NCI-H2029 (cell line): ENCODE data around the gene FAM184A.
"Not testable (repeated sequence)": the region's sequence is repeated elsewhere in the genome, so short reads cannot be mapped to it uniquely, and the experiment has no call there.

ENCODE experiments used
- DNase-seq: peaks from one replicate; lab custom pipeline; 2025; lab: John Stamatoyannopoulos, UW

FAM184A gene, protein sequence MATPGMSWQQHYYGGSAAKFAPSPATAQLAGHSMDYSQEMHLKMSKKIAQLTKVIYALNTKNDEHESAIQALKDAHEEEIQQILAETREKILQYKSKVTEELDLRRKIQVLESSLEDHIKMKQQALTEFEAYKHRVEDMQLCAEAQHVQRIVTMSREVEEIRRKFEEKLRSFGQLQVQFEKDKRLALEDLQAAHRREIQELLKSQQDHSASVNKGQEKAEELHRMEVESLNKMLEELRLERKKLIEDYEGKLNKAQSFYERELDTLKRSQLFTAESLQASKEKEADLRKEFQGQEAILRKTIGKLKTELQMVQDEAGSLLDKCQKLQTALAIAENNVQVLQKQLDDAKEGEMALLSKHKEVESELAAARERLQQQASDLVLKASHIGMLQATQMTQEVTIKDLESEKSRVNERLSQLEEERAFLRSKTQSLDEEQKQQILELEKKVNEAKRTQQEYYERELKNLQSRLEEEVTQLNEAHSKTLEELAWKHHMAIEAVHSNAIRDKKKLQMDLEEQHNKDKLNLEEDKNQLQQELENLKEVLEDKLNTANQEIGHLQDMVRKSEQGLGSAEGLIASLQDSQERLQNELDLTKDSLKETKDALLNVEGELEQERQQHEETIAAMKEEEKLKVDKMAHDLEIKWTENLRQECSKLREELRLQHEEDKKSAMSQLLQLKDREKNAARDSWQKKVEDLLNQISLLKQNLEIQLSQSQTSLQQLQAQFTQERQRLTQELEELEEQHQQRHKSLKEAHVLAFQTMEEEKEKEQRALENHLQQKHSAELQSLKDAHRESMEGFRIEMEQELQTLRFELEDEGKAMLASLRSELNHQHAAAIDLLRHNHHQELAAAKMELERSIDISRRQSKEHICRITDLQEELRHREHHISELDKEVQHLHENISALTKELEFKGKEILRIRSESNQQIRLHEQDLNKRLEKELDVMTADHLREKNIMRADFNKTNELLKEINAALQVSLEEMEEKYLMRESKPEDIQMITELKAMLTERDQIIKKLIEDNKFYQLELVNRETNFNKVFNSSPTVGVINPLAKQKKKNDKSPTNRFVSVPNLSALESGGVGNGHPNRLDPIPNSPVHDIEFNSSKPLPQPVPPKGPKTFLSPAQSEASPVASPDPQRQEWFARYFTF

DNA sequence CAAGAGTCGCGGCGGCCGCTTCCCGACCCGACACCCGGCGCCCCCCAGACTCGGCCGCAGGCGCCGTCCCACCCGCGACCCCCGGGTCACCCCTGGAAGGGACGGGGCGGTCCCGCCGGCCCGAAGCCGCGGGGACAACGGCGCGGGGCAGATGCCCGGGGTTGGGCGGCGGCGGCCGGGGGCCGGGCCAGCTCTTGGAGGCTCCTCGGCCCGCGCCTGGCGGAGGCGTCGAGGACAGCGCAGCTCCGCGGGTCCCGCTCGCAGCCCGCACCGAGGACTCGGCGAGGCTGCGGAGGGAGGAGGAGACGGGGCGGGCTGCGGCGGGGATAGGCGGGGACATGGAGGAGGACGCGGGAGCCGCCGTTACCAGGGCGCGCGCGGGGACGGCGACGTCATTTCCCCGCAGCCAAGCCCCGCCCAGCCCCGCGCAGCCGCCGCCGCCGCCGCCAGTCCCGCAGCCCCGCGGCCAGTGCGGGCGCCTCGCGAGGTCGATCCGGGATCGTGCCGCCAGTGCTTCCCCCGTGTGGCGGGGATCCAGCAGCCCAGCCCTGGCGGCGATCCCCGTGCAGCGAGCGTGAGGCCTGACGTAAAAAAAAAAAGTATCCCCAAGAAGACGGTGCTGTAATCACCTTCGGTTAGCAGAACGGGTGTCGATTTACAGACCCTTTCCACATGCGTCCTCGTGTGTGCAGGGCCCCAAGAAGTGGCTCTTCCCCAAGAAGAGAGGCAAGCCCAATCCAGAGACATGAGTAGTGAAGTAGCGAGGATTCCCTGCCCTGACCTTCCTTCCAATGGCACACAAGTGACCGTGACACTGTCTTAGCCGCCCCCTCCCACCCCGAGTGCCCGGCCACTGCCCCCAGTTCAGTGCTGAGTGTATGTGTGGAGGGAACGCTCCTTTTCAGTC is at the start of gene FAM184A:
Gene FAM184A, minus strand, starts transcription at position 289 of the 907 bp plus-strand sequence. CDS start 365 bp downstream, outside the sequence.
- peak; percentile 67 for DNase-seq

DNA sequence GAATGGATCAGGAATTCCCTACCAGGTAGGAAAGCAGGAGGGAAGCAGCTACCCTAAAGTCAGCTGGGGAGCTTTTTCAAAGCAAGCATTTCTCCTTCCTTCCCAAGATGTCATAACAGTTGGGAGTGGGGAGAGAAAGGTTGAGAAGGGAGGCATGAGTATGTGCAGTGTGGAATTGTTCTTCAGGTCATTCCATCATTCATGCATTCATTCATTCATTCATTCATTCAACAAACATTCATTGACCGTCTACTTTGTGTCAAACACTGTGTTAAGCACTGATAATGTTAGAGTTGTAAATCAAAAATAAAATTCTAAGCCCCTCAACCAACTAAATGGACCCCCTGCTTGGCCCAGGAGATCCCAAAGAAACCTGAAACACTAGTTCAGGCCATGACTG is 49.2 kb upstream of the FAM184A start:
- no peak for DNase-seq

DNA sequence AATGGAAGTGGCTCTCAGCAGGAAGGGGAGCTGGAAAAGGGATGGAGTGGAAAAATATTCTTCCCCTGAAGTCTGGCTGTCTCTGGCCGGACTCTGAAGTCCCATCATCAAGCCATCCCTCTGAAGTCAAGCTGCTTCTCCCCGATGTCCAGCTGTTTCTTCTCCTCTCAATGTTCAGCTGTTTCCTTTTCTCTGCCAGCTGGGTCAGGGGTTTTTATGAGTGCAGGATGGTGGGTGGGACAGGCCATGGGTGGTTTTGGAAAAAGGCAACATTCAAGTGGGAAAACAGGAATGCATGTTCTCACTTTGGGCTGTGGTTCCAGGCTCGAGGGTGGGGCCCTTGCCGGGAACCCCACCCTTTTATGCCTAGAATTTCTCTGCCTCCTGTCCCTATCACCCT is 48.4 kb upstream of the FAM184A start:
- DNase-seq = no peak

DNA sequence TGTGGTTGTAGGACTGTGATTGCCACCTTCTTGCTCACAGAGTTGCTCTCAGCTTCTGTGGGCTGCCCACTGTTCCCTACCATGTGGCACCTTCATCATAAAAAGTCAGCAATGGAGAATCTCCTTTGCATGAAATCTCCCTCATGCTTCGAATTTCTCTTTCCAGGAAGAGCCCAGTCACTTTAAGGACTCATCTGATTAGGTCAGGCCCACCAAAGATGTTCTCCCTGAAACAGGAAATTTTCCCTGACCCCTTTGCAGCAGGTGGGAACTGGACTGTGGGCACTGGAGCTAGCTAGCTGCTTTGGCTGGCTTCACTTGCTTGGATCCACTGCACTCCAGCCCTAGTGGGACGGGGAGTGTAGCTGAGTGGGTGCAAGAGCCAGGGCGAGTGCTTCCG is 47.7 kb upstream of the FAM184A start:
- no peak for DNase-seq

DNA sequence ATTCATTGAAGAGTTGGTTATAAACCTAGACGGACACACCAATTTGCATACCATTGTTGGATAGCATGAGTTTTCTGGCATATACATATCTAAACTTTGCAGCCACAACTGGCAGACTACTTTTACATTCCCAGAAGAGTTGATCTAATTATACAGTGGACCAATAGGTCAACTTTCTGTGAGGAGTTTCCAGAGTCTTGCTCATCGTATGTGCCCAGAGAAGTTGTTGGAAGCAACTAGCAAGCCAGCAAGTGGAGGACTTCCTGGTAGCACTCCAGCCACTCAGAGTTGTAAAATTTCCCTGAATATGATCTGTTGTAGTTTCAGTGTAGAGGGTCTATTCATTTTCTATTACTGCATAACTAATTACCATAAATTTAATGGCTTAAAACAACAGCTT is 47.1 kb upstream of the FAM184A start:
- DNase-seq = no peak

DNA sequence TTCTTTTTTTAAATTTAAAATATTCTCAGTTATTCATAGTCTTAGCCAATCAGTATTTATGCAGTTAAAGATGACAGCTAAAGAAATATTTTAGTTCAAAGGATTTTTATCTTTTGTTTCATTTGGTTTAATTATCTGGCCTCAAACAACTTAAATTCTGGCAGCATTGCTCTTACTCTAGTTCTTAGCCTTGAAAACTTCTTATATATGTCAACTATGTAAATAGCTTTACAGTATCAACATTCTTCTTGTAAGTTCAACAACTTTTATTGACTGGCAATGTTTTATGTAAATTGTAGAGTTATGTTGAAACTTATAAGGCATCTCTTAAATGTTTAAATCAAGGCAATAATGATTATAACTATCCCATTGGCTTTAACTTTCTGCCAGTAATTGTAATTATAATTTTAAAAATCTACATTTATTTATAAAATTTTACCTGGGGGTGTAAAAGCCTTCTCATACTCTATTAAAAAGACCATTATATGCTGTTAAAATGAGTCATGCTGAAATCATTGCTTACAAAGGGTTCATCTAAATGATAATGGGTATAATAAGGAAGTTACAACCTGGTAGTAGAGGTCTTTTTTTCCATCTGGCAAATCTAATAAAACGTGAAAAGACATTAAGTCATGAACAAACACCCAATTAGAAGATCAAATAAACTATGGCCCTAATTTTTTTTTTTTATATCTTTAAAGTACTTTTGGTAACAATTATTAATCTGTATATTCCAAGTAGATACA is 45.8 kb upstream of the FAM184A start:
- no peak for DNase-seq

DNA sequence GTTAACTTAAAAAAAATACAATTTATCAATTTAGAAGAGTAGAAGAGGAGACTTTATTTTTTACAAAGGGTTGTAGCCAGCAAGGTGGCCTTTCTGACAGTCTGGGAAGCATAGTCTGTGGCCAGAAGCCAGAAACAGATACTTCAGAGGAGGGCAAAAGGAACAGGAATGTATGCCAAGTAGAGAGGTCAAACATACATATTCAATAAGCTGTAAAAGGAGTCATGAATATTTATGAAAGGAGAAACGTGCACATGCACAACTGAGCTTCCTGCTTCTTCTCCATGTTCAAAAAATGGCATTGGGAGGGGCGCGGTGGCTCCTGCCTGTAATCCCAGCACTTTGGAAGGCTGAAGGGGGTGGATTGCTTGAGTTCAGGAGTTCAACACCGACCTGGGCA is 43.9 kb upstream of the FAM184A start:
- peak; percentile 26 for DNase-seq

DNA sequence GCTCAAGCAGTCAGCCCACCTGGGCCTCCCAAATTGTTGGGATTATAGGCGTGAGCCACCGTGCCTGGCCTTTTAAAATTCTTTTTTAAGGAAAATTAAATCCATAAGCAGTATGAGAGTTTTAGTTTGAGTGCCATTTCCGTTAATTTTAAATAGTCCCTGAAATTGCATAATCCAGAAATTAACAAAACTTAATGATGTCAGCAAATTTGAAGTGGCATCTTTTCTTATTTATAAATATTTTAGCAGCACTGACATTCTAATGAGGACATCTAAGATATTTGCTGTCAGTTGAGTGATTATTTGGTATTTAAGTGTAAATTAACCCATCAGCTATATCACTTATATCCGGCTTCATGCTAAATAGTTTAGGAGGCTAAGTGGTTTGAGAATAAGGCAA is 42.9 kb upstream of the FAM184A start:
- DNase-seq = no peak

DNA sequence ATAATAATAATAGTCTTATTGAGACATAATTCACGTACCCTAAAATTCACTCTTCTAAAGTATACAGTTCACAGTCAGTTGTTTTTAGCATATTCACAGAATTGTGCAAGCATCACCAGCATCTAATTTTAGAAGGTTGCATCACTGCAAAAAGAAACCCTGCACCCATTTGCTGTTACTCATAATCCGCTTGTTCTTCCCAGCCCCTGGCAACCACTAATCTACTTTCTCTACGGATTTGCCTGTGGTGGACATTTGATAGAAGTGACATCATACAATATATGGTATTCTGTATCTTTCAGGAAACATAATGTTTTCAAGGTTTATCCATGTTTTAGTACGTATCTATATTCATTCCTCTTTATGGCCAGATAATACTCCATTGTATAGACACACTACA is 41.5 kb upstream of the FAM184A start:
- no peak for DNase-seq

DNA sequence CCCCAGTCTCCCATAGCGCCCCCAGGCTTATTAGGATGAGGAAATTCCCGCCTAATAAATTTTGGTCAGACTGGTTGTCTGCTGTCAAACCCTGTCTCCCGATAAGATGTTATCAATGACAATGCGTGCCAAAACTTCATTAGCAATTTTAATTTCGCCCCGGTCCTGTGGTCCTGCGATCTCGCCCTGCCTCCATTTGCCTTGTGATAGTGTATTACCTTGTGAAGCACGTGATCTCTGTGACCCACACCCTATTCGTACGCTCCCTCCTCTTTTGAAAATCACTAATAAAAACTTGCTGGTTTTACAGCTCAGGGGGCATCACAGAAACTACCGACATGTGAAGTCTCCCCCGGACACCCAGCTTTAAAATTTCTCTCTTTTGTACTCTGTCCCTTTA is 40.6 kb upstream of the FAM184A start:
- not testable (repeated sequence) for DNase-seq

DNA sequence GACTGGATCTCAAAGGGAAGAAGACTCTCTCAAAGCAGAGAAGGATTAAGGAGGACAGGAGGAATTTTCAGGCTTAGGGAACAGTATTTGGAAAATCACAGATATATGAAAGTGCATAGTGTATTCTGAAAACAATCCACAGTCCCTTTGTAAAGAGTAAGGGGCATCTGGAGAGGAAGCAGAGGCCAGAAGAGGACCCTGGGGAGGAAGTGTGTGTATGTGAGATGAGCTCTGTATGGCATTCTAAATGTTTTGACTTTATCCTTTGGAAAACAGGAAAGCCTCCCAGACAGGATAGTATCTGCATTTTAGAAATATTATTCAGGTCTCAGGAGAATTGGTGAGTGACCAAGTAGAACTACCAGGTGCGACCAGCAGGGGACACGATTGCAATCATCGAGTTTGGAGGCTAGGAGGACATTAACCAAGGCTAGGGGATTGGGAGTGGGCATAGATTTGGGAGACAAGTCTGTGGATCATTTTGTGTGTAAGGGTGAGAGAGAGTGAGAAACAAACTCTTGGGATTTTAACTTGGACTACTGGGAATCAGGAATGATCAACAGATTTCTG is 38.3 kb upstream of the FAM184A start:
- no peak for DNase-seq

DNA sequence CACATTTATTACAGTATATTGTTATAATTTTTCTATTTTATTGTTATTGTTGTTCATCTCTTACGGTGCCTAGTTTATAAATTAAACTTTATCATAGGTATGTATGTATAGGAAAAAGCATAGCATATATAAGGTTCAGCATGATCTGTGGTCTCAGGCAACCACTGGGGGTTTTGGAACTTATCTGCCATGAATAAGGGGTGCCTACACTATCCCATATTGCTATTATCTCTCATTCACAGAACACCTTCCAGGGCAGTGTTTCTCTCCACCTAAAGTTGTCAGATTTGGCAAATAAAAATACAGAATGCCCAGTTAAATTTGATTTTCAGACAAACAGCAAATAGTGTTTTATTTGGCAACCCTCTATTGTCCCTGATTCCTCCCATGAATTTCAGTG is 35.5 kb upstream of the FAM184A start:
- no peak for DNase-seq

DNA sequence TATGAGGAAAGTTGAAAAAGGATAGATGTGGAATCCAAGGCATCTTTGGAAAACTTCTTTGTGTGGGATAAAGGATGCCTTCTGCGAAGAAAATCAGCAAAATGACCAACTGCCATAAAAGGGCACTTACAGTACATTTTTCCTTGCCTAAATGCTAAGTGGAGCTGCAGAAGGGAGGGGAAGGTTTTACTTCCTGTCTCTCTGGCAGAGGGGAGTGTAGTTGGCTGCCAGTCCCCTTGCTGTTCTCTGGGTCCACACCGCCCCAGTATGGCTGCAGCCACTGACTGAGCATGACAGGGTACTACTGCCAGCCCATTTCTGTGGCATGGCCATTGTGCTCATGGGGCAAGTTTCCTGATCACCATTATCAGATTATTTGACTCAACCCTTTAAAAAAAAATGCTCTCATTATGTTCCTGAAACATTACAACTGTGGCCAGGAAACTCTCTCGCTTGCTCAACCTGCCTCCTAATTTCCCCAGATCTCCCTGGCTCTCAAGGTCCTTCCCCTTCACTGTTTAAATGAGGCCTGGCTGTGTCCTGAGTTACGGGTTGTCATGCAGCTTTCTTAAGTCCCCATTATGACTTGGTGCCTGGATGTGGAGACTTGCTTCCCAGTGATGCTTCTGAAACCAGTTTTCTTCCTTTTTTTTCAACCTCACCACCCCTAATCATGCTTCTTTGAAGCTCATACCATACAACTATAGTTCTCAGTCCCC is 34.5 kb upstream of the FAM184A start:
- DNase-seq = no peak

DNA sequence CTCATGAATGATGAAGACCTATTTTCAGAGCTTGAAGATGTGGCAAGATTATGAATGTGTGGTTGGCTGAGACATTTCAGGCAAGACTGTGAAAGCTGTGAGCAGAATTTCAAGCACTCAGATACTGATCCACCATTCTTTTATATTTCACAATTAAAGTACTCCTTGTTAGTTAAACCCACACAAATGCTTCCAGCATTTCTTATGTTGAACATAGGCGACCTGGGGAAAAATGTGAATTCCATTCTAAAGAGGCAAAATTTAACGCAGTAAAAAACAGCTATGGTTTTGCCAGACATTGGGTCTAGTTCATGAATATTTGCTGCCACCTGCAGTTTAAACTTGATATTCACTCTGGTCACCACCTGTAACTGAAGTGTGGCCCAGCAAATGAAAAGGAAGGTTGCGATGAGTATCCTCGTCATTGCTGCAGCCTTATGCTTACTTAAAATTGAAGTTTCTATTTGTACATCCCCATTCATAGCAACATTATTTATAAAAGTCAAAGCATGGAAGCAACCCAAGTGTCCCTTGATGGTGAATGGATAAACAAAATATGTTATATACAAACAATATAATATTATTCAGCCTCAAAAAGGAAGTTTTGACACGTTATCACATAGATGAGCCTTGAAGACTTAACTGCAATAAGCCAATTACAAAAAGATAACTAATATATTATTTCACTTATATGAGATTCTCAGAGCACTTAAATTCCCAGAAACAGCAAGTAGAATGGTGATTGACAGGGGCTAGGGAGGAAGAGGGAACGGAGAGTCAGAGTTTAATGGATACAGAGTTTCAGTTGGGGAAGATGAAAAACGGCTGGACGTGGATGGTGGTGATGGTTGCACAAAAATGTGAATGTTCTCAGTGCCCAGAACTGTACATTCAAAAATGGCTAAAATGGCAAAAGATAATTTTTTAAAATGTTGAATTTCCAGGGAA is 32.4 kb upstream of the FAM184A start:
- DNase-seq = peak; percentile 65

DNA sequence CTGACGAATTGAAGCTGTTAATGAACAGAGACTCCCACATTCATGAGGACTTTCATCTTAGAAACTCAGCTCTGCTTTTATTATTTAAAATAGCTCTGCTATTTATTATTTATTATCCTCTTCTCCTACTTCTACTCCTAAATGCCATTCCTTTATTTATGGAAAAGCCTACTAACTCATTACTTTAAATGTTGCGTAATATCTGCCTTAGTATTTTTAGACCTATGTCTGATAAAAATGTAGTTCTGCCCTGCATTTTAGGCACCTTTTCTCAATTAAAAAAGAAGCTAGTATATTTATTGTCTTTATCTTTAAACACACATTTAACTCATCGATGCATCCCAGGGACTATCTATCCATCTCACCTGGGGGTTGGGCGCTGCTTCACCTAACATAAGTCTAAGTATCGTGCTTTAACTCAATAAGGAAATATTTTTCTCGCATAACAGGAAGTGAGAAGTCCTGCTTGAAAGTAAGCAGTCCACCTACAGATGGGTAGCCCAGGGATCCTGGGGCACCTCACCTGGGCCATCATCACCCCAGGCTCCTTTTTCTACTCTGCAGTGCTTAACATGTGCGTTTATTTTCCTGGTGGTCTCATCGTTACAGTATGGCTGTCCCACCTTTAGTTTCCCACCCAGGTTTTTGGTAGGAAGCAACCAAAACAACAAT is 31.3 kb upstream of the FAM184A start:
- no peak for DNase-seq

DNA sequence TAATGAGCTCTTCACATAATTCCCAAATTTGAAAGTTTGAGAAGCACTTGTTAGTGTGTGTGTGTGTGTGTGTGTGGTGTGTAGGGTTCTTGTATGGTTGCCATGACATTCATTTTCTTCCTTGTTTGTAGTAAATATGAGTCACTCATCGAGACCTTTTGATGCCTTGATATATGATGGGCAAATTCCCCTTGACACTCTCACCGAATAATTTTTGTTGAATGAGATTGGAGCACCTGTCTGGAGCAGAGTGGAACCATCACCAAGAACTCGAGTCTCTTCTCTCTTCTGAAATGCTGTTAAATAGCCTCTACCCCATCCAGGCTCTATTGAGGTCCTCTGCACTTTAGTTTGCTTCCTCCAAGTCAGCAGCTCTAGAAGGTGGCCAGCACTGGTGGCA is 29.6 kb upstream of the FAM184A start:
- no peak for DNase-seq

DNA sequence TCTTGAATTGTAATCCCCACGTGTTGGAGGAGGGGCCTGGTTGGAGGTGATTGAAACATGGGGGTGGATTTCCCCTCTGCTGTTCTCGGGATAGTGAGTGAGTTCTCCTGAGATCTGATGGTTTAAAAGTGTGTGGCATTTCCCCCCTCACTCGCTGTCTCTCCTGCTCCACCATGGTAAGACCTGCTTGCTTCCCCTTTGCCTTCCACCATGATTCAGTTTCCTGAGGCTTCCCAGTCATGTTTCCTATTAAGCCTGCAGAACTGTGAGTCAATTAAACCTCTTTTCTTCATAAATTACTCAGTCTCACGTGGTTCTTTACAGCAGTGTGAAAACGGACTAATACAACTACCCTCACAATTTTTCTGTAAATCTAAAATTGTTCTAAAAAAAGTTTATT is 26.8 kb upstream of the FAM184A start:
- DNase-seq = no peak

DNA sequence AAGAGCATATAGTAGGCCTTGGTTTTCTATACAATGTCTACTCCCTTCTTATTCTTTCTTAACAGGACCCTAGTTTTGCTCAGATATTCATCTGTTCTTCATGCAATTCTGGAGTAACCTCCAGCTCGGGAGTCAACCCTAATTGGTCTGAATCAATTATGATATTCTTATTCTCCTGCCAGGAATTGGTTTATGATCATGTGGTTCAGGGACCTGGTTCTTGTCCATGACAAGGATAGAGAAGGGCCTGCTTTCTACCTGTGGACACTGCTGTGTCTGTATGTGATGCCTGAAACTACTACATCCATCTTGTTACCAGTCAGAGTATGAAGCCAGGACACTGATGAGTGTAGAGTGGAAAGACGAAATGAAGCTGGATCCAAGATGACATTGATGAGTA is 24.4 kb upstream of the FAM184A start:
- DNase-seq = no peak
